Esophagus (tissue), 2 donors: Measurements from ENCODE around the gene RIC8A. TPM values are rescaled to one million over a fixed set of nuclear protein-coding genes. Genes with fewer than 3 reads are reported as not detected.

ENCODE experiments used
- H3K27ac ChIP-seq, 2 donors: one replicate each; pipeline ENCODE4 v1.5.1; 2013; ENCODE audit warnings: low read depth in 2 of 2, mild to moderate bottlenecking in 2 of 2, inconsistent platforms in 1 of 2, low read length in 1 of 2, moderate library complexity in 1 of 2
- H3K27me3 ChIP-seq, 2 donors: one replicate each; pipeline ENCODE4 v1.6.1; 2013; ENCODE audit warnings: low read length in 2 of 2, control low read depth in 1 of 2, mild to moderate bottlenecking in 1 of 2; ENCODE audit not compliant: insufficient read depth in 2 of 2, control insufficient read depth in 1 of 2
- H3K36me3 ChIP-seq, 2 donors: one replicate each; pipeline ENCODE4 v1.6.1; 2013; ENCODE audit warnings: low read length in 1 of 2; ENCODE audit not compliant: control insufficient read depth in 2 of 2, insufficient read depth in 2 of 2
- H3K4me1 ChIP-seq, 2 donors: one replicate each; pipeline ENCODE4 v1.6.1; 2013; ENCODE audit warnings: low read length in 1 of 2; ENCODE audit not compliant: control insufficient read depth in 2 of 2, insufficient read depth in 2 of 2
- H3K4me3 ChIP-seq, 2 donors: one replicate each; pipeline ENCODE4 v1.5.1; 2013; ENCODE audit warnings: low read length in 2 of 2, mild to moderate bottlenecking in 2 of 2, low read depth in 1 of 2, moderate library complexity in 1 of 2
- H3K9me3 ChIP-seq, 2 donors: one replicate each; pipeline ENCODE4 v1.6.1; 2013; ENCODE audit warnings: mild to moderate bottlenecking in 2 of 2, low read depth in 1 of 2, low read length in 1 of 2, moderate library complexity in 1 of 2; ENCODE audit not compliant: control insufficient read depth in 2 of 2, insufficient read depth in 1 of 2
- WGBS, 2 donors: extraction: QIAGEN DNeasy Blood & Tissue Kit; methylation state at CpG; one replicate each; pipeline ENCODE4 v1.1.7; 2013; 5-methylcytosine and 5-hydroxymethylcytosine counted together
- polyA plus RNA-seq, 2 donors: library from polyadenylated mRNA; stranded (reverse); fragments of 200-250 nt; gene quantifications; one replicate each; pipeline ENCODE4 v1.2.3, GENCODE V29; 2013
- donor health status: healthy with polysubstance abuse.
- donor health status: Bipolar disorder and iron deficiency.

Gene RIC8A
- polyA plus RNA-seq, 2 donors, result 31.2 to 42.8 TPM

DNA sequence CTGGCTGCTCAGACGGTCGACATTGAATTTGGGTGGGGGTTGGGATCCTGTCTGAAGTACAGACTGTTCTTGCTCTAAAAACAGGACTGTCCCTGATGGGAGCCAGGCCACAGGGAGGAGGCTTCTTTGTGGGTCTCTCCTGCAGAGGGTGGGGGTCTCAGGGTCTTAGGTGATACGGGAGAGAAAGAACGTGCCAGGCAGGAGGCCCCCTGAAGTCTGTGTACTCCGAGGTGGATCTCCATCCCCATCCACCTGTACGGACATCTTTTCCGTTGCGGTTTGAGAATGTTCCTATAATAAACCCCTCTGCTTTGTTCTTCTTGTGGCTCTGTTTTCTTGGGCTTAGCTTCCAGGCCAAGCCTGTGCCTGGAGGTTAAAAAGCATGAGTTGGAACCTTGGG is 45.2 kb downstream of the RIC8A start:
- Histone ChIP-seq H3K4me1 (no peaks in the 10 kb centered on the region), H3K27me3 (no peaks in the 10 kb centered on the region), H3K36me3 (peaks cover 15 to 27% of the 10 kb centered on the region in 2 donors), H3K9me3 (no peaks in the 10 kb centered on the region), H3K4me3 (no peak overlapping the region), H3K27ac (no peak overlapping the region)
- WGBS, 2 donors, result 83 to 90% methylated on average over 8 of the region's 8 CpGs

GRCh38 chr11:253160-253885 is 45.8 kb downstream of the RIC8A start:
- 73 to 76% methylated on average over 13 of the region's 13 CpGs for WGBS, 2 donors
- Histone ChIP-seq H3K36me3 (peaks cover 15 to 27% of the 10 kb centered on the region in 2 donors), H3K27me3 (no peaks in the 10 kb centered on the region), H3K27ac (no peak overlapping the region), H3K4me3 (no peak overlapping the region), H3K9me3 (no peaks in the 10 kb centered on the region), H3K4me1 (no peaks in the 10 kb centered on the region)

GRCh38 chr11:253886-254270 is 46.4 kb downstream of the RIC8A start:
- H3K36me3 ChIP-seq, result peaks cover 11 to 23% of the 10 kb centered on the region in 2 donors

DNA sequence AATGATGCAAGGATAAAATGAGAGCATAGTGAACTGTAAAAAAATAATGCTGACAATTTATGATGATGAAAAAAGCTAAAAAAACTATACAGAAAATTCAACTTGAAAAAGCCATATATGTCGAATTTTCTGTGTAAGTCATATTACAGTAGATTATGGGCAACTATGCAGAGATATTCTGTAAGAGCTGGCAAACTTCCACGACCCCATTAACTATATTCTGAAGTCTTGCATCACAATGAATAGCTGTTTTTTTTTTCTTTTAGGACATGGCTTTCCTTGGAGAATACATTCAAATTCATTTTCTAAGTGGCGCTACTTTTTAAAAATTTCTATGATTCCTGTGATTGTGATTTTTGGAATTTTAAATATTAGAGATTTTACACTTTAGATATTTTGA is 47.7 kb downstream of the RIC8A start:
- Histone ChIP-seq H3K36me3 (peaks cover 9 to 19% of the 10 kb centered on the region in 2 donors), H3K27me3 (no peaks in the 10 kb centered on the region), H3K27ac (no peak overlapping the region), H3K4me3 (no peak overlapping the region), H3K9me3 (no peaks in the 10 kb centered on the region), H3K4me1 (no peaks in the 10 kb centered on the region)
- 57 to 66% methylated on average over 3 of the region's 3 CpGs for WGBS, 2 donors

More at GRCh38 chr11:253886-254270, 46.4 kb downstream of the RIC8A start:
- Histone ChIP-seq H3K27me3 (no peaks in the 10 kb centered on the region), H3K4me1 (no peaks in the 10 kb centered on the region), H3K9me3 (no peaks in the 10 kb centered on the region), H3K4me3 (no peak overlapping the region), H3K27ac (no peak overlapping the region)
- WGBS, 2 donors, result 83 to 88% methylated on average over 5 of the region's 5 CpGs

- no peaks in the 10 kb centered on the region for H3K9me3 ChIP-seq
- no peaks in the 10 kb centered on the region for H3K27me3 ChIP-seq
- no peak overlapping the region for H3K27ac ChIP-seq
- WGBS, 2 donors, result 98 to 100% methylated on average over 2 of the region's 2 CpGs
- no peaks in the 10 kb centered on the region for H3K4me1 ChIP-seq
- peaks cover 8 to 19% of the 10 kb centered on the region in 2 donors for H3K36me3 ChIP-seq
- H3K4me3 ChIP-seq, result no peak overlapping the region
Observed at GRCh38 chr11:255816-256215, 48.3 kb downstream of the RIC8A start.

DNA sequence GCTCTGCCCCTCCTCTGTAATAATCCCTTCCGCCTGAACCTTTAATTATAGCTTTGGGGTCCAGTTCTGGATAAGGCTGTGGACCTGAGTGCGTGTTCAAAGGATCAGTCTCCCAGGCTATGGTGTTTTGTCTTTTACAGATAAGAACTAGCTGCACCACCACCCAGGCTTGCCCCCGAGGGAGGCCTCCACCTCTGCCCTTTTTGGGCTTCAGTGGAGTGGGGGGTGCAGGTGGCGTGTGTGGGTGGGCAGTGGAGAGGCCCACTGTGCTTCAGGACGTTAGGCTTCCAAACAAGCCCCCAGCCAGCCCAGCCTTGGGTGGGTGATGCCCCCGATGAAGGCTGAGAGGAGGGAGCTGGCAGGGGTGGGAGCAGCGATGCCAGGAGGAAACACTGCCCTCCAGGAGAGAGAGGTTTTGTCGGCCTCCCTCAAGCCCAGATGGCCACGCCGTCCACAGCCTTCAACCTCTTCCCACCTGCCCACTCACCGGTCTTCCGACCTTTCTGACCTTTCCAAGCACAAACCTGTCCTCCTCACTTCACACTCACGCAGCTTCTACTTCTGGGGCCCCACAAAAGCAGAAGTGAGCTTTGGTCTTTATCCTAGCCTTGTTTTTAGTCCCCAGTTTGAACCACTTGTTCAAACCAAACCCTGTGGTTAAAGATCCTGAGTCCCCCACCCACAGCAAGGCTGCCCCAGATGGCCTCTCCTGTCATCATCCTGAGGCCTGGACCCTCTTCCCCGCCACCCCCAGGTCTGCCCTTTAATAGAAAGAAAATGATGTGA is 49.6 kb downstream of the RIC8A start:
- H3K4me1 ChIP-seq, result no peaks in the 10 kb centered on the region
- WGBS, 2 donors, result 79 to 82% methylated on average over 14 of the region's 14 CpGs
- H3K9me3 ChIP-seq, result peaks cover 0 to under 1% of the 10 kb centered on the region in 2 donors
- H3K27me3 ChIP-seq, result no peaks in the 10 kb centered on the region
- no peak overlapping the region for H3K27ac ChIP-seq
- H3K4me3 ChIP-seq, result no peak overlapping the region
- peaks cover 2 to 11% of the 10 kb centered on the region in 2 donors for H3K36me3 ChIP-seq

GRCh38 chr11:257766-258493 is 50.4 kb downstream of the RIC8A start:
- Histone ChIP-seq H3K9me3 (peaks cover 0 to 2% of the 10 kb centered on the region in 2 donors), H3K4me1 (no peaks in the 10 kb centered on the region), H3K27me3 (no peaks in the 10 kb centered on the region), H3K27ac (no peak overlapping the region), H3K36me3 (peaks cover 0 to 4% of the 10 kb centered on the region in 2 donors), H3K4me3 (no peak overlapping the region)
- WGBS, 2 donors, result 77 to 80% methylated on average over 15 of the region's 15 CpGs

GRCh38 chr11:259413-259812 is 51.9 kb downstream of the RIC8A start:
- Histone ChIP-seq H3K27me3 (no peaks in the 10 kb centered on the region), H3K27ac (no peak overlapping the region), H3K4me3 (no peak overlapping the region), H3K9me3 (peaks cover 0 to 2% of the 10 kb centered on the region in 2 donors), H3K36me3 (no peaks in the 10 kb centered on the region), H3K4me1 (no peaks in the 10 kb centered on the region)
- WGBS, 2 donors, result 75 to 82% methylated on average over 10 of the region's 10 CpGs

DNA sequence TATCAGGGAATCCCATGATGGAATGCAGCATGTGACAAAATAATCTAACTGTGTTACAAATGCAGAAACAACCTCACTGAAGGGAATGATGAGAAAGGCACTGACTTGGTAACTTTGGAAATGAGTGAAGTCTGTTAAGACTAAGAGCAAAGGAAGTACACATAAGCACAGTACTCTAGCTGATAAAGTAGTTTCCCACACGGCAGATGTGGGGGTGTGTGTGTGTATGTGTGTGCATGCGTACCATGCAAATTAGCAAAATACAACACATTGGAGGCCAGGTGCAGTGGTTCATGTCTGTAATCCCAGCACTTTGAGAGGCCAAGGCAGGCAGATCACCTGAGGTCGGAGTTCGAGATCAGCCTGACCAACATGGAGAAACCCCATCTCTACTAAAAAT is 54.1 kb downstream of the RIC8A start:
- 89 to 91% methylated on average over 4 of the region's 4 CpGs for WGBS, 2 donors
- H3K27ac ChIP-seq, result no peak overlapping the region

More for the DNA sequence above, 54.1 kb downstream of the RIC8A start:
- Histone ChIP-seq H3K27me3 (no peaks in the 10 kb centered on the region), H3K9me3 (peaks cover 0 to 2% of the 10 kb centered on the region in 2 donors), H3K4me3 (no peak overlapping the region), H3K4me1 (no peaks in the 10 kb centered on the region), H3K36me3 (no peaks in the 10 kb centered on the region)
